Epithelial cell of prostate (primary cell): ENCODE results near the gene TRPV2.
"Not testable (repeated sequence)": the region's sequence is repeated elsewhere in the genome, so short reads cannot be mapped to it uniquely, and the experiment has no call there.

ENCODE experiments used
- DNase-seq: peaks from one replicate; pipeline ENCODE4 v3.0.0-alpha.2; 2011; ENCODE audit warnings: low read depth, low spot score
- H3K27ac ChIP-seq: fragments of 450-650 bp; 2 replicates; pipeline ENCODE4 v1.5.1; 2017; ENCODE audit warnings: mild to moderate bottlenecking

Gene TRPV2

GRCh38 chr17:16434662-16435061 is 19.3 kb downstream of the TRPV2 start:
- no peak for DNase-seq
- no peak overlapping the region for H3K27ac ChIP-seq

GRCh38 chr17:16435925-16436886 is 20.8 kb downstream of the TRPV2 start:
- H3K27ac ChIP-seq, result no peak overlapping the region

GRCh38 chr17:16437083-16437482 is 21.7 kb downstream of the TRPV2 start:
- no peak overlapping the region for H3K27ac ChIP-seq
- no peak for DNase-seq

More at GRCh38 chr17:16435925-16436886, 20.8 kb downstream of the TRPV2 start:
- DNase-seq, result no peak

DNA sequence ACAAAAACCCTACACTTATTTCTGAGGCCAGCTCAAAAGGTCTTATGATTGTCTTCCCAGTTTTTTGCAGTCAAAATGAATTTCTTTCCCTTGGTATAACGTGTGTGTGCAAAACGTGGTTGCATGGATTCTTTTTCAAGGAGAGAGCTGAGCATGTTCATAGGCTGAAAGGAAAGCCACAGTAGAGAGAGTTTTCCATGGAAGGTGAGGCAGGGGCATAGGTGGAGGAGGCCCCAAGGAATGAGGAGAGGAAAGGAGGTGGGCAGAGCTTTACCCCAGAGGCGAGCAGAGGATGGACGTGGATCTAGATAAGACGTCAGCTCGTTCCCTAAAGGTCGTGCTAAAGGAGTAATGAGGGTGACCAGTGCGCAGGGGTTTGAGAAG is 22.8 kb downstream of the TRPV2 start:
- DNase-seq, result no peak
- H3K27ac ChIP-seq, result peak overlapping the region; percentile 95

DNA sequence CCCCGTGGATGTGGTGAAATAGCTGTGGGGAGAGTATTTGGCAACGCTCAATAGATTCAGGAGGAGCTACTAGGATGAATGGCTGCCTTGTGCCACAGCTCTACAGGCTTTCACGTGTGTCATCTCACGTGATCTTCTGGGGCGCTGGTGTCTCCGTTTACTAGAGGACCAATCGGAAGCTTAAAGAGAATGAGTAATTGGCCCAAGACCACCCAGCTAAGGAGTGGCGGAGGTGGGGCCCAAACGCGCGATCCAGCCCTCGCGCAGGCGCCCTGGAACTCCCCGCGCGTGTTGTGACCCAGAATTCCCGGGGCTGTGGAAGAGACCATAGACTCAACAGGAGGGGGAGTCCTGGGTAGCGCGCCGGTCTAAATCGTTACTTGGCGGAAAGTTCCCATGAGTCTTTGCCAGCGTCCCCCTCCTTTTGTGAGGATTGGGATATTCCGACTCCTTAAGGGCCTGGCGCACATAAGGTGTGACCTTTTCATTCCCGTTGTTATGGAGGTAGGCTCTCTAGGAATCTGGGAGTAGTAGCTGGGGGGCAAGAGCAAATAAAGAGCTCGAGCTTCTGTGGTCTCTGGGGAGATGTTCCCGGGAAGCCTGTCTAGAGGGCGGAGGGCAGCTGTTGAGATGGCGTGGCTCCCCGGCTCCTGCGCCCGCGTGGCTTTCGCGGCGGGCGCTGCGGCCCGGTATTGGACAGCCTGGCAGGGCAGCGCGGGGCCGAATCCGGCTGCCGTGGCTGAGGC is 23.4 kb downstream of the TRPV2 start:
- DNase-seq, result peak; percentile 97
- H3K27ac ChIP-seq, result peak overlapping the region; percentile 95

- no peak for DNase-seq
These were observed 24.0 kb downstream of the TRPV2 start for GRCh38 chr17:16439303-16439791.

DNA sequence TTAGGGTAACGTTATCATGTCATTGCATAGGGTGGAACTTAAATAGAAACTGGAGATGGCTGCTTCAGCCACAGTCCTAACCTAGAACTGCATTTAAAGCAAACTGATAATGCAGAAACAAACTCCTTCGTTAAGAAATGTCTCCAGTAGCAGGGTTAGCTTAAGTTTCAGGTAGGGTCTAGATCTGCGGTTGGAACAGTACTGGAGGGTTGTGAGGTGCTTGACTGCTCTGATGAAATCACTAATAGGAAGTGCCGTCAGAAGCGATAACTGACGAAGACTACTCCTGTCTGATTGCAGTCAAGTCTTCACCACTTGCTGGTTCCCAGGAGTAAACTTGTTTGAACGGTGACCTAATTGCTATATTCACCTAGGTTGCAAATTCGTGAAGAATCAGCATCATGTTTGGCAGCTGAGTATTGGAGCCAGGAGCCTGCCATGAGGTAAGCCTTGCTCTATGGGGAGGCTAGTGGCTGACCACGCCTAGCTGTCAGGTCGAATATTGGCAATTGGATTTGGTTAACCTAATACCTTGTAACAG is 24.5 kb downstream of the TRPV2 start:
- peak overlapping the region; percentile 95 for H3K27ac ChIP-seq
- DNase-seq, result no peak

More at GRCh38 chr17:16439303-16439791, 24.0 kb downstream of the TRPV2 start:
- H3K27ac ChIP-seq, result peak overlapping the region; percentile 95

DNA sequence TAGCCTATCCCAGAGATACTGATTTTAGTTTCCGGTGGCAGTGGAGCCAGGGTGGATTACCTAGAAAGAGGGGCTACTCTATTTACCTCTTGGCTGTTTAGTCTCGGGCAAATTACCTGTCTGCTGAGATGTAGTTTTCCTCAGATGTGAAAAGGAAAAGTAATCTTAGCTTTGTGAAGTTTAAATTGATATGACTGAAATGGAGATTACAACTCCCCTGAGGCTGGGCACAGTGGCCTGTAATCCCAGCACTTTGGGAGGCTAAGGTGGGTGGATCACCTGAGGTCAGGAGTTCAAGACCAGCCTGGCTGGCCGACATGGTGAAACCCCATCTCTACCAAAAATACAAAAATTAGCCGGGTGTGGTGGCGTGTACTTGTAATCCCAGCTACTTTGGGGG is 25.0 kb downstream of the TRPV2 start:
- not testable (repeated sequence) for DNase-seq
- peak overlapping the region; percentile 95 for H3K27ac ChIP-seq

DNA sequence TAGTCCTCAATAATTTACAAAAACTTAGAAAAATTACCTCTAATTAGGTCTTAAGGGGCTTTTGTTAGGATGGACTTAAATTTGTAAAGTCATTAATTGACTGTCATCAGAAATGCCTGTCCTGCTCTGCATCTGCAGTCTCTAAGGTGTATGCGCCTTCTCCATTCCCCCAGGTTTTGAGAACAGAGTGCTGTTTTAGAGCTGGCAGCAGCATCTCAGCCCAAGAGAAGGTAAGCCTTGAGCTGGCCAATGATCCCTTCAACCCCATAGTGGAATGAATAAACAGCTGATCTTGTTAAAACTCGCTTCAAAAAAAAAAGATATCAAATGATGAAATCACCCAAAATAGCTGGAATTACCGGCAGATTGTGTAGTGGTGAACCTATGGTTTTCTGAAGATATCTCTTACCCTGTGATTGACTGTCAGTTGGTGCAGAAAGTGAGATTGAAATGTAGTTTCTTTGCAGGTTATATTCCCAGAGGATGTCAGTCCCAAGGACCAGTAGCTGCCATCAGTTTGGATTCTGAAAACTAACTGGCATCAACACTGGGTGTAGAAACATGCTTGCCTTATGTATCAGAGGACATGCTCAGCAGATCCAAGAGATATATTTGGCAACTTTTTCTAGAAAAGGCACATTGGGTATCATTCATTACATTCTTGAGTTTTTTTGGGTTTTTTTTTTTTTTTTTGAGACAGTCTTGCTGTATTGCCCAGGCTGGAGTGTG is 25.7 kb downstream of the TRPV2 start:
- no peak for DNase-seq
- peak overlapping the region; percentile 95 for H3K27ac ChIP-seq

DNA sequence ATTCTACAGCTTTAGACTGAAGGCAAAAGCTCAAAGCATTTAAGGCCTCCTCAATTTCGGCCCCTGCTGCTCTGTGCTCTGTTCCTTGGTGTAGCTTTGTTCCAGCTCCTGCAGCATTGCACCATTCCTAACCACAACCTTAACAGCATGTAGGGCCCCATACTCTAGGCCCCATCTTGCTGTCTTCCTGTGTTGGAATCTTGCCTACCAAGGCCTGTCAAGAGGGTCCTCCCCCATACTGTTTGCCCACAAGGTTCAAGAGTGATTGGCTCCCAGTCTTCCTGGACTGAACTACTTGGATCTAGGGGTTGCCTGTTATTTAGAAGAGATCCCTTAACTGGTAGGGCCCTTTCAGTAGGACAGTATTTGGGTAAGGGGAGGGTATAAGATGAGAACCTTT is 26.8 kb downstream of the TRPV2 start:
- DNase-seq, result no peak
- peak overlapping the region; percentile 95 for H3K27ac ChIP-seq

- H3K27ac ChIP-seq, result peak overlapping the region; percentile 95
- DNase-seq, result no peak
These were observed 27.5 kb downstream of the TRPV2 start for GRCh38 chr17:16442594-16443510.

GRCh38 chr17:16443511-16444257 is 28.3 kb downstream of the TRPV2 start:
- no peak for DNase-seq
- peak overlapping the region; percentile 95 for H3K27ac ChIP-seq

- no peak for DNase-seq
- H3K27ac ChIP-seq, result peak overlapping the region; percentile 95
These were observed 29.0 kb downstream of the TRPV2 start for GRCh38 chr17:16444258-16444886.

- H3K27ac ChIP-seq, result peak overlapping the region; percentile 20
- DNase-seq, result no peak
These were observed 31.1 kb downstream of the TRPV2 start for GRCh38 chr17:16446338-16446983.

DNA sequence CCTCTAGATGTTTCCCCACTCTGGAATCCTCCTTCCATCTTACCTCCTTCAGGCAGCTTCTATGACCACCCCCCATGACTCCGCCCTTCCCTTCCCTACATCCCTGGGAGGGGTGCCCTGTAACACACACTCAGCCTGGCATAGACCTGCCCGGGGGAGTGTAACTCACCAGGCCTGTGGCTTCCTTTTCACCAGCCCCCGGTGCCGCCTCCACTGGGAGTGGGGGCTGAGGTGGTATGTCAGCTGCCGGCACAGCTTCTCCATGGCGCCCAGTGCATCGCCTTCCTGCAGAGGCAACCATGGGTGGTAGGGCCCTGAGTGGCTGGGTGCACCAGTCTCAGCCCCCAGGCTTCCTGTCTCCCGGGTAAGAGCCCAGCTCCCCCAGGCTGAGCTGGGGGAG is 32.3 kb downstream of the TRPV2 start:
- DNase-seq, result no peak
- no peak overlapping the region for H3K27ac ChIP-seq

- DNase-seq, result no peak
- peak overlapping the region; percentile 7 for H3K27ac ChIP-seq
These were observed 33.1 kb downstream of the TRPV2 start for GRCh38 chr17:16448490-16448889.

GRCh38 chr17:16449121-16449570 is 33.8 kb downstream of the TRPV2 start:
- DNase-seq, result no peak
- H3K27ac ChIP-seq, result peak overlapping the region; percentile 7
